ENCODE measurements around the gene ATOSB. TPM values are rescaled to one million over a fixed set of nuclear protein-coding genes. Genes with fewer than 3 reads are reported as not detected.

ATOSB gene
- total RNA-seq, 1 donor from 2014 or later = 43.2 TPM

GRCh38 chr9:35112257-35113020 lies 3.2 kb downstream of the ATOSB start:
- DNase-seq (ENCODE audit: low spot score) = no peak
- Mint-ChIP-seq H3K4me1 (ENCODE audit: low read depth) (peaks cover 65% of the 10 kb centered on the region), H3K9me3 (ENCODE audit: low read depth) (no peaks in the 10 kb centered on the region), H3K4me3 (ENCODE audit: unreplicated experiment) (peak overlapping the region; percentile 86), H3K36me3 (ENCODE audit: low read depth) (peaks cover 4% of the 10 kb centered on the region), H3K27me3 (ENCODE audit: low read depth) (no peaks in the 10 kb centered on the region), H3K27ac (ENCODE audit: unreplicated experiment) (peak overlapping the region; percentile 96)
- no peak for TF ChIP-seq CTCF (IDR thresholded peaks at IDR 0.05)

- peak; percentile 13 for TF ChIP-seq CTCF (IDR thresholded peaks at IDR 0.05)
- Mint-ChIP-seq H3K4me3 (ENCODE audit: unreplicated experiment) (peak overlapping the region; percentile 86), H3K27me3 (ENCODE audit: low read depth) (no peaks in the 10 kb centered on the region), H3K36me3 (ENCODE audit: low read depth) (peaks cover 4% of the 10 kb centered on the region), H3K9me3 (ENCODE audit: low read depth) (no peaks in the 10 kb centered on the region), H3K27ac (ENCODE audit: unreplicated experiment) (peak overlapping the region; percentile 96), H3K4me1 (ENCODE audit: low read depth) (peaks cover 54% of the 10 kb centered on the region)
- peak; percentile 99 for DNase-seq (ENCODE audit: low spot score)
Observed at GRCh38 chr9:35111001-35111933, 4.4 kb downstream of the ATOSB start.

- no peaks in the 10 kb centered on the region for H3K27me3 Mint-ChIP-seq (ENCODE audit: low read depth)
- peak overlapping the region; percentile 96 for H3K27ac Mint-ChIP-seq (ENCODE audit: unreplicated experiment)
- H3K4me3 Mint-ChIP-seq (ENCODE audit: unreplicated experiment) = peak overlapping the region; percentile 86
- H3K9me3 Mint-ChIP-seq (ENCODE audit: low read depth) = no peaks in the 10 kb centered on the region
- no peak for DNase-seq (ENCODE audit: low spot score)
- H3K4me1 Mint-ChIP-seq (ENCODE audit: low read depth) = peaks cover 54% of the 10 kb centered on the region
- H3K36me3 Mint-ChIP-seq (ENCODE audit: low read depth) = peaks cover 12% of the 10 kb centered on the region
- TF ChIP-seq CTCF (IDR thresholded peaks at IDR 0.05) = no peak
Observed at GRCh38 chr9:35110327-35110761, 5.3 kb downstream of the ATOSB start.

GRCh38 chr9:35108946-35109575 lies 6.6 kb downstream of the ATOSB start:
- Mint-ChIP-seq H3K9me3 (ENCODE audit: low read depth) (no peaks in the 10 kb centered on the region), H3K27ac (ENCODE audit: unreplicated experiment) (peak overlapping the region; percentile 91), H3K4me1 (ENCODE audit: low read depth) (peaks cover 51% of the 10 kb centered on the region), H3K36me3 (ENCODE audit: low read depth) (peaks cover 16% of the 10 kb centered on the region), H3K4me3 (ENCODE audit: unreplicated experiment) (no peak overlapping the region), H3K27me3 (ENCODE audit: low read depth) (no peaks in the 10 kb centered on the region)
- TF ChIP-seq CTCF (IDR thresholded peaks at IDR 0.05) = no peak
- DNase-seq (ENCODE audit: low spot score) = no peak

GRCh38 chr9:35108461-35108860 lies 7.2 kb downstream of the ATOSB start:
- no peaks in the 10 kb centered on the region for H3K9me3 Mint-ChIP-seq (ENCODE audit: low read depth)
- H3K4me3 Mint-ChIP-seq (ENCODE audit: unreplicated experiment) = no peak overlapping the region
- peaks cover 16% of the 10 kb centered on the region for H3K36me3 Mint-ChIP-seq (ENCODE audit: low read depth)
- peaks cover 51% of the 10 kb centered on the region for H3K4me1 Mint-ChIP-seq (ENCODE audit: low read depth)
- no peak for TF ChIP-seq CTCF (IDR thresholded peaks at IDR 0.05)
- H3K27me3 Mint-ChIP-seq (ENCODE audit: low read depth) = no peaks in the 10 kb centered on the region
- H3K27ac Mint-ChIP-seq (ENCODE audit: unreplicated experiment) = peak overlapping the region; percentile 74
- no peak for DNase-seq (ENCODE audit: low spot score)
